ENCODE results near the gene SLC44A5.
"Not testable (repeated sequence)": the region's sequence is repeated elsewhere in the genome, so short reads cannot be mapped to it uniquely, and the experiment has no call there.

The SLC44A5 gene

DNA sequence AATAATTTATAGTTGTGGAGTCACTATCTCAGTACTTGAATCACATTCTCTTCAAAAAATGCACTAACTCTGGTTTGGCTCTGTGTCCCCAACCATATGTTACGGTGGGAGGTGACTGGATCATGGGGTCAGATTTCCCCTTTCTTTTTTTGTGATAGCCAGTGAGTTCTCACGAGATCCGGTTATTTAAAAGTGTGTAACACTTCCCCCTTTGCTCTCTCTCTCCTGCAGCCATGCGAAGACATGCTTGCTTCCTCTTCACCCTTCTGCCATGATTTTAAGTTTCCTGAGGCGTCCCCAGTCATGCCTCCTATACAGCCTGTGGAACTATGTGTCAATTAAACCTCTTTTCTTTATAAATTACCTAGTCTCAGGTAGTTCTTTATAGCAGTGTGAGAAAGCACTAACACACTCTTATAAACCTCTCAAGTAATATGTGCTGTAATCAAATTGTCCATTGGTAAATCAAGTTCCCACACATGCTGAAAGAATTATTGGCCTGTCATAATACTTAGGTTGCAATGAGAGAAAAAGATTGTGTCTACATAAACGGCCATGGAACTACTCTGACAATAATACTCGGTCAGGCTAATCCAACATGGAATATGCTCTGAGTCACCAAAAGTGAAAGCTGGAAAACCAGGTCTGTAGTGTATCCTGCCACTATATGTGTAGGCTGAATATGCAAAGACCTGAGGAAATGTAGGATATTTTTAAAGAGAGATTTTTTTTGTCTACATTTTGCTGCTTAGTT lies 107.5 kb downstream of the SLC44A5 start:
- TF ChIP-seq, protein P1, sequence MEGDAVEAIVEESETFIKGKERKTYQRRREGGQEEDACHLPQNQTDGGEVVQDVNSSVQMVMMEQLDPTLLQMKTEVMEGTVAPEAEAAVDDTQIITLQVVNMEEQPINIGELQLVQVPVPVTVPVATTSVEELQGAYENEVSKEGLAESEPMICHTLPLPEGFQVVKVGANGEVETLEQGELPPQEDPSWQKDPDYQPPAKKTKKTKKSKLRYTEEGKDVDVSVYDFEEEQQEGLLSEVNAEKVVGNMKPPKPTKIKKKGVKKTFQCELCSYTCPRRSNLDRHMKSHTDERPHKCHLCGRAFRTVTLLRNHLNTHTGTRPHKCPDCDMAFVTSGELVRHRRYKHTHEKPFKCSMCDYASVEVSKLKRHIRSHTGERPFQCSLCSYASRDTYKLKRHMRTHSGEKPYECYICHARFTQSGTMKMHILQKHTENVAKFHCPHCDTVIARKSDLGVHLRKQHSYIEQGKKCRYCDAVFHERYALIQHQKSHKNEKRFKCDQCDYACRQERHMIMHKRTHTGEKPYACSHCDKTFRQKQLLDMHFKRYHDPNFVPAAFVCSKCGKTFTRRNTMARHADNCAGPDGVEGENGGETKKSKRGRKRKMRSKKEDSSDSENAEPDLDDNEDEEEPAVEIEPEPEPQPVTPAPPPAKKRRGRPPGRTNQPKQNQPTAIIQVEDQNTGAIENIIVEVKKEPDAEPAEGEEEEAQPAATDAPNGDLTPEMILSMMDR (IDR thresholded peaks at IDR 0.05; ENCODE audit: borderline replicate concordance, insufficient read depth, low read depth, low read length) = no peak
- no peak overlapping the region for H3K4me3 ChIP-seq (ENCODE audit: low read depth, low read length)

DNA sequence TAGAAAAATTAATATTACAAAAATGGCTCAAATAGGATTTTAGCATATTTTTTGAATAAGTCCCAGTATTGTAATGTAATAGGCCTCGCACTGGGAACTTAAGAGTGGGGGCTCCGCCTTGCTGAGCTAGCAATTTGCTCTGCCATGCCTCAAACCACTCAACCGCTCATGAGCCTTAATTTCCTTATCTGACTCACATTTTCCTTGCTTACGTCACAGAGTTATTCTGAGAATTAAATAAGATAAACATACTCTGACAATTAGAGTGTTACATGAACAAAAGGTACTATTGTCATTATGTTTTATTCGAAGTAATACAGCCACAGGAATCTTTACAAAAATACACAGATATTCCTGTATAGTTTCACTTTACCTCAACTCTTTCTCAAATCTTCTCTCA lies 108.1 kb downstream of the SLC44A5 start:
- no peak overlapping the region for H3K4me3 ChIP-seq (ENCODE audit: low read depth, low read length)
- TF ChIP-seq, protein P1 (IDR thresholded peaks at IDR 0.05; ENCODE audit: borderline replicate concordance, insufficient read depth, low read depth, low read length) = no peak

DNA sequence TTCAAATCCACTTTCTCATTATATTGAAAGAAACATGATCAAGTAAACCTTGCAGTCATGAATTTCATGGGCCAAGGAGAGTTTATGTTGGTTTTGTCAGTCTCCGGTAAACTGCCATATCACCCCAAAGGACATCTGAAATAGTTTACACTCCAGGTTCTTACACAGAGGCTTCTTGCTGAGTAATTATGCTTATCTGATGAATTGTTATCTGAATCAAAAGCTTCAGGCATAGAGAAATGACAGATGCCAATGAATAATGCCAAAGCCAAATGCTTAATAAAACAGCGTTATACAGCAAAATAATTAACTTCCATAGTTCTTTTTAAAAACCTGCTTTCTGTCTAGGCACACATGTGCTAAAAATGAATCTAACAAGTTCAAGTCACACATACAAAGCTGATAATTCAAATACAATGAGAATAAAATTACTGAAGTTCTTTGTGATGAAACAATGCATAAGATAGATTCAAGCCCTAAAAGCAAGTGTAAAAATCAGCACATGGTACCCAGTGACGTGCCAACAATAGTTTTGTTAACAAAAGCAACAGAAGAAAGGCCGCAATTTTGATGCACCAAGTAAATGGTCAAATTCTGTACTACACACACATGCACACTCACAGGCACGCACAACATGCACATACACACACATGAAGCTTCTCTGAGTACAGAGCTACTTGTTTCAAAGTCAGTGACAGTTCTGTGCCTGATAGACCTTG lies 109.2 kb downstream of the SLC44A5 start:
- no peak overlapping the region for H3K4me3 ChIP-seq (ENCODE audit: low read depth, low read length)
- TF ChIP-seq, protein P1 (IDR thresholded peaks at IDR 0.05; ENCODE audit: borderline replicate concordance, insufficient read depth, low read depth, low read length) = no peak

DNA sequence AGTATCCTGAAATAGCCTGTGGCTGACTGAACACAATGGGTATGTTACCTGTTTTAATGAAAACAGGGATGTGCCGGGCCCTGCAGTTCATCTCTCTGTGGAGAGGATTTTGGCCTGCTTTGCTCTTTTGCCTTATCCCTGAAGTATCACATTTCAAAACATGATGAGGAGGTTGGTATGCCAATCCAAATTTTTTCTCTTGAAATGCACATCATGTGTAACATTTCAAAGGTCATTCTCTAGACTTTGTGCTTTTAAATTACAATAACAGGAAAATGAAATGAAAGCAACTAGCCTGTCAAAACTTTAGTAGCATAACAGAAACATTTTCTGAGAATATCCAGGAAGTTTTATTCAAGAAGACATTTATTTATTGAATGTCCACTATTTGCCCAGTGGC lies 118.9 kb downstream of the SLC44A5 start:
- H3K4me3 ChIP-seq (ENCODE audit: low read depth, low read length) = no peak overlapping the region
- TF ChIP-seq, protein P1 (IDR thresholded peaks at IDR 0.05; ENCODE audit: borderline replicate concordance, insufficient read depth, low read depth, low read length) = no peak

DNA sequence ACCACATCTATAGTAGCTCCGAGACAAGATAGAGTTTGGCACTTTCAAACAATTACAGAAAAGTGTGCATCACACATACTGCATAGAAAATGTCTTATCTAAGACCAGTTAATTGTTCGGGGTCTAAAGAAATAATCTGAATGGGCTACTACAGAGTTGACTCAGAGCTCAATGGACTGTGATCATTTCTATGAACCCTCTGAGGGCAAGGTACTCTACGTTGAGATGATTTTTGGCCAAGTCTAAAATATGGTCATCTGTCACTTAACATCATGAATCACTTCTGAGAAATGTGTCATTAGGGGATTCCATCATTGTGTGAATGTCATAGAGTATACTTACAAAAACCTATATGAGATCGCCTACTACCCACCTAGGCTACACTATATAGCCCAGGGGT lies 123.5 kb downstream of the SLC44A5 start:
- TF ChIP-seq, protein P1 (IDR thresholded peaks at IDR 0.05; ENCODE audit: borderline replicate concordance, insufficient read depth, low read depth, low read length) = no peak

DNA sequence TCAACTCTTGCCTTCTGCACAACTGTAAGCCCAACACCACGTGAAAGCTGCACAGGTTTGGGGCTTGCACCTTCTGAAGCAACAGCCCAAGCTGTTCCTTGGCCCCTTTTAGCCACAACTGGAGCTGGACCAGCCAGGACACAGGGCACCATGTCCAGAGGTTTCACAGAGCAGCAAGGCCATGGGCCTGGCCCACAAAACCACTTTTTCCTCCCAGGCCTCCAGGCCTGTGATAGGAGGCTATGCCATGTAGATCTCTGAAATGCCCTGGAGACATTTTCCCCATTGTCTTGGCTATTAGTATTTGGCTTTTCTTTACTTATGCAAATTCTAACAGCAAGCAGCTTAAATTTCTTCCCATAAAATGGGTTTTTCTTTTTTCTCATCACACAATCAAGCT lies 126.1 kb downstream of the SLC44A5 start:
- TF ChIP-seq, protein P1 (IDR thresholded peaks at IDR 0.05; ENCODE audit: borderline replicate concordance, insufficient read depth, low read depth, low read length) = no peak
- H3K4me3 ChIP-seq (ENCODE audit: low read depth, low read length) = no peak overlapping the region

More for the DNA sequence above, 123.5 kb downstream of the SLC44A5 start:
- H3K4me3 ChIP-seq (ENCODE audit: low read depth, low read length) = no peak overlapping the region

DNA sequence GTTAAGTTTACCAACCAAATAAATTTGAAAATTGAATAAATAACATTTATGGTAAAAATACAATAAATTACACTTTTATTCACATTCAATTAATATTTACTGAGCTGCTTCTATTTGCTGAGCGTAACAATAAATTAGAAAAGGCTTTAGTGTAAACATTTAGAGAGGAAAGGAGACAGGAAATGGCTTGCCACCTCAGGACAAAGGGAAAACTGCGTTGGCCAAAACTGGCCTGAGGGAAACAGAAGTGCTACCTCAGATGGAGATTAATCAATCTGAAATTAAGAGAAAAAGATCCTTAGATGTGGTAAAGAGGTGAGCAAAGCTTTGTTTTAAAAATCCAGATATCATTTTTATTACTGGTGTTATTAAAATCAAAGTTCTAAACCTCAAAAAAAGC lies 128.0 kb downstream of the SLC44A5 start:
- no peak overlapping the region for H3K4me3 ChIP-seq (ENCODE audit: low read depth, low read length)
- TF ChIP-seq, protein P1 (IDR thresholded peaks at IDR 0.05; ENCODE audit: borderline replicate concordance, insufficient read depth, low read depth, low read length) = no peak

DNA sequence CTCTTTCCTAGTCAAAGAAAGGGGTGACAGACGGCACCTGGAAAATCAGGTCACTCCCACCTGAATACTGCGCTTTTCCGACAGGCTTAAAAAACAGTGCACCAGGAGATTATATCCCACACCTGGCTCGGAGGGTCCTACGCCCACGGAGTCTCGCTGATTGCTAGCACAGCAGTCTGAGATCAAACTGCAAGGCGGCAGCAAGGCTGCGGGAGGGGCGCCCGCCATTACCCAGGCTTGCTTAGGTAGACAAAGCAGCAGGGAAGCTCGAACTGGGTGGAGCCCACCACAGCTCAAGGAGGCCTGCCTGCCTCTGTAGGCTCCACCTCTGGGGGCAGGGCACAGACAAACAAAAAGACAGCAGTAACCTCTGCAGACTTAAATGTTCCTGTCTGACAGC lies 134.4 kb downstream of the SLC44A5 start:
- H3K4me3 ChIP-seq (ENCODE audit: low read depth, low read length) = not testable (repeated sequence)
